PC-3 (cell line): ENCODE results near the gene AASDHPPT.

ENCODE experiments used
- EZH2 ChIP-seq: fragments of 300-600 bp; sonication (generic); IDR thresholded peaks from one replicate; pipeline ENCODE4 v1.6.1; 2017; ENCODE audit warnings: antibody characterized with exemption, mild to moderate bottlenecking, low read length; ENCODE audit not compliant: unreplicated experiment
- EZH2phosphoT487 ChIP-seq: fragments of 300-600 bp; sonication (generic); IDR thresholded peaks from 2 replicates; pipeline ENCODE4 v1.6.1; 2018; ENCODE audit warnings: mild to moderate bottlenecking, antibody characterized with exemption, low read length, borderline replicate concordance
- TF ChIP-seq, protein P1 (sequence below): fragments of 300-600 bp; sonication (generic); conservative IDR thresholded peaks from 2 replicates; pipeline ENCODE4 v1.5.1; 2017; ENCODE audit warnings: antibody characterized with exemption, low read depth, mild to moderate bottlenecking, low read length

DNA sequence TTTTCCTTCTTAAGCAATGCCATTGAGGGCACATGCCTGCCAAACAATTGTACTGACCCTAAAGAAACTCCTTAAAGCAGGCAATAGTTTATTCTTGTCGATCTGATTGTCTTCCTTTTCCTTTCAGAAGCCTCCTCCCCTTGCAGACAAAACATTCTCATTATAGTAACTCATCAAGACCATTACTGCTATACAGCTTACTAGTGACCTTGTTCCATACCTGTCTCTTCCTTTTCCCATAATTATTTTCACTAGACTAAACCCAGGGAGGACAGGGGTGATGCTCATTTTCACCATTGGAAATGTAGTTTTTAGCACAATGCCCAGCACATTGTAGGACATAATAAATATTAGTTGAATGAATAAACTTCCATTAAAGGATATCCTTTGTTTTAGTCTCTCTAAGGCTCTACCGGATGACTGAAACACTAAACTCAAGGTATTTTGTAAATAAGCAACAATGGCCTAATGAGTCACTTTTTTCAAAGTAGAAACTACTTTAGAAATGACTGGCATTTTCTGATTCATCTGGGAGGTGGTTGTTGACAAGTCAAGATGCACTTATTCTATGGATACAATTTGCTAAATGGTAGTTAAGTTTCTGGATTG is 46.2 kb upstream of the AASDHPPT start:
- TF ChIP-seq, protein P1, sequence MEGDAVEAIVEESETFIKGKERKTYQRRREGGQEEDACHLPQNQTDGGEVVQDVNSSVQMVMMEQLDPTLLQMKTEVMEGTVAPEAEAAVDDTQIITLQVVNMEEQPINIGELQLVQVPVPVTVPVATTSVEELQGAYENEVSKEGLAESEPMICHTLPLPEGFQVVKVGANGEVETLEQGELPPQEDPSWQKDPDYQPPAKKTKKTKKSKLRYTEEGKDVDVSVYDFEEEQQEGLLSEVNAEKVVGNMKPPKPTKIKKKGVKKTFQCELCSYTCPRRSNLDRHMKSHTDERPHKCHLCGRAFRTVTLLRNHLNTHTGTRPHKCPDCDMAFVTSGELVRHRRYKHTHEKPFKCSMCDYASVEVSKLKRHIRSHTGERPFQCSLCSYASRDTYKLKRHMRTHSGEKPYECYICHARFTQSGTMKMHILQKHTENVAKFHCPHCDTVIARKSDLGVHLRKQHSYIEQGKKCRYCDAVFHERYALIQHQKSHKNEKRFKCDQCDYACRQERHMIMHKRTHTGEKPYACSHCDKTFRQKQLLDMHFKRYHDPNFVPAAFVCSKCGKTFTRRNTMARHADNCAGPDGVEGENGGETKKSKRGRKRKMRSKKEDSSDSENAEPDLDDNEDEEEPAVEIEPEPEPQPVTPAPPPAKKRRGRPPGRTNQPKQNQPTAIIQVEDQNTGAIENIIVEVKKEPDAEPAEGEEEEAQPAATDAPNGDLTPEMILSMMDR = no peak
- TF ChIP-seq EZH2 (no peak), EZH2phosphoT487 (no peak)
